Heart right ventricle (tissue), 16 donors: ENCODE data around the gene DBNDD2. TPM values are rescaled to one million over a fixed set of nuclear protein-coding genes. Genes with fewer than 3 reads are reported as not detected.
A peak's percentile ranks its signal among the peaks of the same experiment; 100 is the strongest.

Experiments used
- ATAC-seq, 8 donors: fragments of 200-7000 bp; cut with Tn5 transposase; one replicate each; pipeline ENCODE4 v1.9.1; 2020; ENCODE audit warnings: mild to moderate bottlenecking in 8 of 8, moderate library complexity in 8 of 8, moderate number of reproducible peaks in 1 of 8
- DNase-seq, 2 donors: peaks; one replicate each; pipeline ENCODE4 v3.0.0-alpha.2; 2020
- H3K27ac ChIP-seq, 10 donors: fragments of 200-600 bp; sonication (generic) in 2 of 10; one replicate each; pipeline versions ENCODE4 v1.5.0 to v1.8.0; 2020 to 2022; ENCODE audit warnings: mild to moderate bottlenecking in 3 of 10
- H3K27me3 ChIP-seq, 7 donors: fragments of 200-600 bp; one replicate each; pipeline ENCODE4 v1.8.0; 2021 to 2022; ENCODE audit warnings: mild to moderate bottlenecking in 2 of 7
- H3K36me3 ChIP-seq, 9 donors: fragments of 200-600 bp; sonication (generic) in 1 of 9; one replicate each; pipeline versions ENCODE4 v1.5.0 to v1.8.0; 2020 to 2022; ENCODE audit warnings: mild to moderate bottlenecking in 2 of 9
- H3K4me1 ChIP-seq, 9 donors: fragments of 200-600 bp; sonication (generic) in 1 of 9; one replicate each; pipeline versions ENCODE4 v1.5.0 to v1.8.0; 2020 to 2022; ENCODE audit warnings: mild to moderate bottlenecking in 4 of 9
- H3K4me3 ChIP-seq, 10 donors: fragments of 200-600 bp; sonication (generic) in 2 of 10; one replicate each; pipeline versions ENCODE4 v1.5.0 to v1.8.0; 2020 to 2022; ENCODE audit warnings: mild to moderate bottlenecking in 7 of 10, moderate library complexity in 2 of 10
- H3K9me3 ChIP-seq, 11 donors: fragments of 200-600 bp in 10 of 11; sonication (generic) in 2 of 11; one replicate each; pipeline versions ENCODE4 v1.5.0 to v1.8.0; 2013 to 2022; ENCODE audit warnings: mild to moderate bottlenecking in 2 of 11, control low read depth in 1 of 11, moderate library complexity in 1 of 11
- CTCF ChIP-seq, 9 donors: fragments of 200-600 bp; sonication (generic) in 2 of 9; IDR thresholded peaks; one replicate each; pipeline versions ENCODE4 v1.5.0 to v1.8.0; 2021 to 2022; ENCODE audit warnings: antibody characterized with exemption in 9 of 9, mild to moderate bottlenecking in 5 of 9, moderate library complexity in 1 of 9
- WGBS, 2 donors: extraction: QIAGEN DNeasy Blood & Tissue Kit; methylation state at CpG; one replicate each; pipeline ENCODE4 v1.1.7; 2013; ENCODE audit warnings: inconsistent platforms in 1 of 2; 5-methylcytosine and 5-hydroxymethylcytosine counted together
- intact Hi-C, 10 donors: fragments of 100-400 bp; cut with DNase I; formaldehyde crosslinking; loops; one replicate each; pipeline versions ENCODE4 v1.11.1 to v1.14.2; 2022
- polyA plus RNA-seq, 2 donors: library from polyadenylated mRNA; stranded (reverse); fragments of 200-250 nt; gene quantifications; one replicate each; pipeline ENCODE4 v1.2.3, GENCODE V29; 2013
- total RNA-seq, 10 donors: library from RNA; stranded (reverse); fragmentation: NEBNext Ultra II Directional in 3 of 10; extraction: Animal tissue kit (Norgen Biotek cat#: 25700) in 3 of 10; gene quantifications; one replicate each; pipeline versions ENCODE4 v1.2.1 to v1.2.4, GENCODE V29; 2021 to 2023
- donor health status: Arrhythmogenic right ventricular cardiomyopathy.
- donor health status: ischemic (EF 13 %, LVEDD 7.1; RV severe dilation, severe dysfunction).
- donor health status: healthy with polysubstance abuse.
- donor health status: DM: no; HTN: yes; CAD: no.
- donor health status: DM: no; HTN: no; CAD: no.
- donor health status: ischemic (EF 25% LVEDD 6.9; RV normal size, moderate dysfunction).
- donor health status: ischemic (EF 25% LVEDD 5.7; RV mildly dilated, moderate dysfunction).
- donor health status: healthy.
- donor health status: DM: yes; HTN: yes; CAD: no.
- donor health status: Ischemic cardiomyopathy.
- donor health status: ischemic (EF 35%, LVEDD 5.7; RV mildly dilated, moderate dysfunction).
- donor health status: nonischemic (EF 11% LVEDD 7.7; RV severe dilation, severe dysfunction).
- donor health status: DM: yes; HTN: yes; CAD: no.
- donor health status: PGD.
- donor health status: ischemic (EF 29% LVEDD 5.4; RV normal size, mild dysfunction).
- donor health status: nonischemic (EF 23%, LVEDD 6.1; RV moderate dilation, normal function).

The DBNDD2 gene
- total and polyA plus RNA-seq, 12 donors = 284 to 676 (median 343) TPM

- WGBS, 2 donors = 66 to 80% methylated on average over 3 of the region's 3 CpGs
- no peak for TF ChIP-seq CTCF (IDR thresholded peaks at IDR 0.05)
- H3K4me1 ChIP-seq = peaks cover 0 to 65% (median 47%) of the 10 kb centered on the region in 9 donors
- H3K36me3 ChIP-seq = peaks cover 0 to 55% (median 24%) of the 10 kb centered on the region in 9 donors
- no peak overlapping the region for H3K27ac ChIP-seq
- intact Hi-C loops = no loop called here
- no peaks in the 10 kb centered on the region for H3K27me3 ChIP-seq
- ATAC-seq (no peak), DNase-seq (no peak)
- H3K9me3 ChIP-seq = no peaks in the 10 kb centered on the region
- H3K4me3 ChIP-seq = no peak overlapping the region
Measured at GRCh38 chr20:45413479-45413878, 5.4 kb downstream of the DBNDD2 start.

GRCh38 chr20:45415822-45416637, 7.9 kb downstream of the DBNDD2 start, which contains the start of gene PIGT:
Gene PIGT, plus strand, starts transcription at chr20:45416141. Its CDS starts 16 bp downstream, at chr20:45416157.
- 0% methylated on average over 52 of the region's 52 CpGs for WGBS, 2 donors
- Histone ChIP-seq H3K4me3 (peak within 1 kb of the TSS; percentile 60 to 98 (median 91)), H3K27ac (peak within 1 kb of the TSS; percentile 55 to 92 (median 83)), H3K27me3 (no peaks in the 10 kb centered on the region), H3K36me3 (peaks cover 0 to 55% (median 20%) of the 10 kb centered on the region in 9 donors), H3K9me3 (no peaks in the 10 kb centered on the region), H3K4me1 (peaks cover 0 to 65% (median 46%) of the 10 kb centered on the region in 9 donors)
- ATAC-seq = peak; percentile 63 to 93 (median 84)
- intact Hi-C loops = loop anchor here in 2 of 10 donors (5.0 kb wide), 2 partner anchors 44 to 54 kb away; partner anchors contain the start of gene SYS1 (in 1 of the 2)
- DNase-seq = peak; percentile 84 to 89
- no peak for TF ChIP-seq CTCF (IDR thresholded peaks at IDR 0.05)

GRCh38 chr20:45416917-45417316, 8.8 kb downstream of the DBNDD2 start:
- no peak for TF ChIP-seq CTCF (IDR thresholded peaks at IDR 0.05)
- Histone ChIP-seq H3K4me3 (peak overlapping the region in 9 of 10 donors; percentile 84 to 98 (median 93)), H3K27ac (peak overlapping the region in 4 of 10 donors; percentile 10 to 92 (median 74)), H3K9me3 (no peaks in the 10 kb centered on the region), H3K27me3 (no peaks in the 10 kb centered on the region), H3K36me3 (peaks cover 0 to 55% (median 25%) of the 10 kb centered on the region in 9 donors), H3K4me1 (peaks cover 0 to 56% (median 44%) of the 10 kb centered on the region in 9 donors)
- 69 to 73% methylated on average over 2 of the region's 2 CpGs for WGBS, 2 donors
- DNase-seq (no peak), ATAC-seq (no peak)
- intact Hi-C loops = loop anchor here in 2 of 10 donors (5.0 kb wide), 2 partner anchors 45 to 55 kb away; partner anchors contain the start of gene SYS1 (in 1 of the 2)
